HEK293T (cell line): ENCODE measurements around the gene SCN9A.

Experiments used
- ARNT ChIP-seq: fragments of 450-650 bp; IDR thresholded peaks from 2 replicates; pipeline ENCODE4 v1.6.1; 2017; ENCODE audit warnings: mild to moderate bottlenecking
- CTBP1 ChIP-seq: fragments of 450-650 bp; IDR thresholded peaks from 2 replicates; pipeline ENCODE4 v1.6.1; 2016; ENCODE audit warnings: borderline replicate concordance
- FOXA1 ChIP-seq: fragments of 450-650 bp; IDR thresholded peaks from 2 replicates; pipeline ENCODE4 v1.6.1; 2016; ENCODE audit warnings: mild to moderate bottlenecking
- FOXM1 ChIP-seq: fragments of 450-650 bp; IDR thresholded peaks from 2 replicates; pipeline ENCODE4 v1.6.1; 2017; ENCODE audit warnings: mild to moderate bottlenecking, borderline replicate concordance
- L3MBTL2 ChIP-seq: fragments of 450-650 bp; conservative IDR thresholded peaks from 2 replicates; pipeline ENCODE4 v1.6.1; 2016; ENCODE audit warnings: mild to moderate bottlenecking
- LEF1 ChIP-seq: fragments of 450-650 bp; IDR thresholded peaks from 2 replicates; pipeline ENCODE4 v1.6.1; 2017; ENCODE audit warnings: mild to moderate bottlenecking, borderline replicate concordance
- NFRKB ChIP-seq: fragments of 450-650 bp; IDR thresholded peaks from 2 replicates; pipeline ENCODE4 v1.6.1; 2016; ENCODE audit warnings: mild to moderate bottlenecking, moderate library complexity
- SP1 ChIP-seq: fragments of 450-650 bp; IDR thresholded peaks from 2 replicates; pipeline ENCODE4 v1.6.1; 2017
- SUZ12 ChIP-seq: fragments of 450-650 bp; IDR thresholded peaks from 2 replicates; pipeline ENCODE4 v1.6.1; 2016; ENCODE audit warnings: mild to moderate bottlenecking
- TARDBP ChIP-seq: fragments of 450-650 bp; IDR thresholded peaks from 2 replicates; pipeline ENCODE4 v1.6.1; 2016
- ZNF384 ChIP-seq: fragments of 450-650 bp; IDR thresholded peaks from 2 replicates; pipeline ENCODE4 v1.6.1; 2016
- TF ChIP-seq, protein P1 (sequence below): fragments of 450-650 bp; IDR thresholded peaks from 2 replicates; pipeline ENCODE4 v1.6.1; 2016

DNA sequence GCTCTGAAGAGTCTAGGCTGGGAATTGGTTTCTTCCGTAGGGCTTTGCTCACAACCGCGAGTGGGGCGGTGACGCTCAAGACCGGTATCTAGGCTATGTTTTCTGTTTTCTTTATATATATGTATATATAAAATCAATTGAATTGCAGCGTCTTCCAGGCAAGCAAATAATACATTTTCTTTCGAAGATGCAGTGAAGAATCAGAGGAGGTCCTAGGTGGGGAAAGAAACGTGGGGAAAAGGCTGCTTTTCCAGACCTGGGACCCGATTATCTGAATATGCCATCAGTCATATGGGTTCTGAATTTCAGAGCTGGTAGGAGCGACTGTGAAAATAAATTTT, 714 bp upstream of the SCN9A start:
- no peak for TF ChIP-seq NFRKB
- no peak for TF ChIP-seq SP1
- no peak for TF ChIP-seq FOXA1
- TF ChIP-seq FOXM1, result no peak
- no peak for TF ChIP-seq TARDBP
- no peak for TF ChIP-seq ARNT
- TF ChIP-seq SUZ12, result no peak
- TF ChIP-seq L3MBTL2, result no peak
- no peak for TF ChIP-seq ZNF384
- TF ChIP-seq CTBP1, result no peak
- TF ChIP-seq, protein P1, sequence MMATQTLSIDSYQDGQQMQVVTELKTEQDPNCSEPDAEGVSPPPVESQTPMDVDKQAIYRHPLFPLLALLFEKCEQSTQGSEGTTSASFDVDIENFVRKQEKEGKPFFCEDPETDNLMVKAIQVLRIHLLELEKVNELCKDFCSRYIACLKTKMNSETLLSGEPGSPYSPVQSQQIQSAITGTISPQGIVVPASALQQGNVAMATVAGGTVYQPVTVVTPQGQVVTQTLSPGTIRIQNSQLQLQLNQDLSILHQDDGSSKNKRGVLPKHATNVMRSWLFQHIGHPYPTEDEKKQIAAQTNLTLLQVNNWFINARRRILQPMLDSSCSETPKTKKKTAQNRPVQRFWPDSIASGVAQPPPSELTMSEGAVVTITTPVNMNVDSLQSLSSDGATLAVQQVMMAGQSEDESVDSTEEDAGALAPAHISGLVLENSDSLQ, result no peak
- no peak for TF ChIP-seq LEF1
